Loucy (cell line): ENCODE measurements around the gene ZNF697.

ENCODE experiments used
- CTCF ChIP-seq: fragments of 200-600 bp; sonication (generic); conservative IDR thresholded peaks from 2 replicates; pipeline ENCODE4 v1.5.1; 2014; ENCODE audit warnings: mild to moderate bottlenecking, antibody characterized with exemption, low read length
- EZH2phosphoT487 ChIP-seq: fragments of 200-600 bp; IDR thresholded peaks from 2 replicates; pipeline ENCODE4 v1.6.1; 2018; ENCODE audit warnings: antibody characterized with exemption, mild to moderate bottlenecking, moderate library complexity, borderline replicate concordance

- TF ChIP-seq EZH2phosphoT487: no peak
- no peak for TF ChIP-seq CTCF
Measured at GRCh38 chr1:119631433-119632102, 16.5 kb downstream of the ZNF697 start.
